CD4-positive, alpha-beta T cell (primary cell): ENCODE results near the gene PWWP2B. TPM values are rescaled to one million over a fixed set of nuclear protein-coding genes. Genes with fewer than 3 reads are reported as not detected.

ENCODE experiments used
- ATAC-seq: fragments of 200-7000 bp; cut with Tn5 transposase; one replicate; pipeline ENCODE4 v1.10.0; 2022; ENCODE audit warnings: mild to moderate bottlenecking; ENCODE audit not compliant: poor library complexity
- CTCF ChIA-PET: fragments of 350-600 bp; sonication (Branson Sonifier 250); formaldehyde crosslinking; loops from one replicate; lab custom pipeline; 2021; ENCODE audit warnings: antibody characterized with exemption, inconsistent platforms; lab: Charles Lee
- POLR2A ChIA-PET: fragments of 350-600 bp; sonication (Branson Sonifier 250); formaldehyde crosslinking; loops from one replicate; lab custom pipeline; 2021; ENCODE audit warnings: antibody characterized with exemption, inconsistent platforms; lab: Charles Lee
- DNase-seq, 14 experiments: peaks; one replicate each; pipeline ENCODE4 v3.0.0-alpha.2; 2013 to 2020; ENCODE audit warnings: mixed read lengths in 2 of 14
- H3K27ac ChIP-seq, 2 donors: one replicate each; pipeline versions ENCODE4 v1.5.1 to v1.7.0; 2013; ENCODE audit warnings: low read length in 2 of 2, low read depth in 1 of 2, mild to moderate bottlenecking in 1 of 2
- H3K27me3 ChIP-seq, 2 experiments: 1 replicate in 1 of 2; 2 replicates in 1 of 2; pipeline versions ENCODE4 v1.6.1 to v1.7.0; 2013; ENCODE audit warnings: low read length in 2 of 2, control low read depth in 1 of 2, mild to moderate bottlenecking in 1 of 2, moderate library complexity in 1 of 2; ENCODE audit not compliant: insufficient read depth in 2 of 2, control insufficient read depth in 1 of 2
- H3K36me3 ChIP-seq: one replicate; pipeline ENCODE4 v1.6.1; 2013; ENCODE audit warnings: low read length, control low read depth; ENCODE audit not compliant: insufficient read depth
- H3K4me1 ChIP-seq: one replicate; pipeline ENCODE4 v1.6.1; 2013; ENCODE audit warnings: low read length, control low read depth; ENCODE audit not compliant: insufficient read depth
- H3K4me3 ChIP-seq: one replicate; pipeline ENCODE4 v1.5.1; 2013; ENCODE audit warnings: mild to moderate bottlenecking, low read length, moderate library complexity
- H3K9me3 ChIP-seq, 2 experiments: 1 replicate in 1 of 2; 2 replicates in 1 of 2; pipeline versions ENCODE4 v1.6.1 to v1.7.0; 2013; ENCODE audit warnings: low read length in 2 of 2, mild to moderate bottlenecking in 2 of 2, control low read depth in 1 of 2, moderate library complexity in 1 of 2; ENCODE audit not compliant: control insufficient read depth in 1 of 2, insufficient read depth in 1 of 2
- H3K27ac Mint-ChIP-seq: one replicate; pipeline ENCODE4 v1.8.0; 2020; ENCODE audit warnings: mixed read lengths
- H3K27me3 Mint-ChIP-seq: one replicate; pipeline ENCODE4 v1.8.0; 2021; ENCODE audit warnings: mixed read lengths
- H3K36me3 Mint-ChIP-seq: one replicate; pipeline ENCODE4 v1.8.0; 2021; ENCODE audit warnings: low read depth, mixed read lengths
- H3K4me1 Mint-ChIP-seq: one replicate; pipeline ENCODE4 v1.8.0; 2021; ENCODE audit warnings: low read depth, mixed read lengths
- H3K4me3 Mint-ChIP-seq: one replicate; pipeline ENCODE4 v1.8.0; 2020; ENCODE audit warnings: mild to moderate bottlenecking, mixed read lengths
- H3K9me3 Mint-ChIP-seq: one replicate; pipeline ENCODE4 v1.8.0; 2020; ENCODE audit warnings: mixed read lengths
- intact Hi-C, 2 experiments: fragments of 100-400 bp; cut with DNase I in 1 of 2; cut with micrococcal nuclease in 1 of 2; formaldehyde crosslinking; loops; one replicate each; pipeline versions ENCODE4 v1.15.1 to v1.9.0; 2023 to 2025; cut with DNase I, micrococcal nuclease
- total RNA-seq, 174 experiments: library from RNA in 2 of 174; stranded (reverse) in 2 of 174; gene quantifications; one replicate each; pipeline ENCODE4 v1.2.3 and lab custom pipeline; 2021 to 2026
- TF ChIP-seq, protein P1 (sequence below): fragments of 200-600 bp; IDR thresholded peaks from one replicate; pipeline ENCODE4 v1.8.0; 2022; ENCODE audit warnings: antibody characterized with exemption, mild to moderate bottlenecking

PWWP2B gene
- total RNA-seq, 2 experiments from 2014 or later: 19.2 to 19.6 TPM

DNA sequence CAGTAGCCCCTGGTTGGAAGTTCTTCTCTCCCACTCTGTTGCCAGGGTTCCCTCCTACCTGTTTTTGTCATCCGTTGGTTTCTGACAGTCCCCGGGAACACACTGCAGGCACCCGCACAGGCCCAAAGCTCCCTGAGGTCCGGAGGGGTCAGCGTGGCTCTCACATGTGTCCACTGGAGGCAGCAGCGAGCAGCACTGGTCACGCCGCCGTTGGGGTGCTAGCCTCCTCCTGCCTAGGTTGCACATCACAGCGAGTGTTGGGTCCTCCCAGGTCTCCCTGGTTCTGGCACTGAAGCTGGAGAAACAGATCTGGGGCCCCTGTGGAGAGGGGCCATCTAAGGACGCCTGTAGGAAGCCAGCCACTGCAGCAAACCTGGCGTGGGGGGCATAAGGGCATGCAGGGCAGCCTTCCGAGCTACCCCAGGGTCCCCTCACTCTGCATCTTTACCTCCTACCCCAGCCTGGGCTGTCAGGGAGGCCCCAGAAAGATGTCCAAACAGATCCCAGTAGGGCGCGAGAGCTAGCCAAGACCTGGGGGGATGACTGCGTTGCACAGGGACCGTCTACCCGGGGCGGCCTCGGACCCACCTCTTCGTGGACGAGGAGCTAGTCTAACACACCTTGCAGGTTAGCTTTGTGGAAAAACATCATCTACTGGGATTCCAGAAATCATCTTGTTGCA lies 36.1 kb upstream of the PWWP2B start:
- intact Hi-C loops: no loop called here
- Mint-ChIP-seq H3K27ac (no peak overlapping the region), H3K4me3 (no peak overlapping the region), H3K27me3 (no peaks in the 10 kb centered on the region), H3K9me3 (no peaks in the 10 kb centered on the region), H3K36me3 (no peaks in the 10 kb centered on the region), H3K4me1 (no peaks in the 10 kb centered on the region)
- TF ChIP-seq, protein P1, sequence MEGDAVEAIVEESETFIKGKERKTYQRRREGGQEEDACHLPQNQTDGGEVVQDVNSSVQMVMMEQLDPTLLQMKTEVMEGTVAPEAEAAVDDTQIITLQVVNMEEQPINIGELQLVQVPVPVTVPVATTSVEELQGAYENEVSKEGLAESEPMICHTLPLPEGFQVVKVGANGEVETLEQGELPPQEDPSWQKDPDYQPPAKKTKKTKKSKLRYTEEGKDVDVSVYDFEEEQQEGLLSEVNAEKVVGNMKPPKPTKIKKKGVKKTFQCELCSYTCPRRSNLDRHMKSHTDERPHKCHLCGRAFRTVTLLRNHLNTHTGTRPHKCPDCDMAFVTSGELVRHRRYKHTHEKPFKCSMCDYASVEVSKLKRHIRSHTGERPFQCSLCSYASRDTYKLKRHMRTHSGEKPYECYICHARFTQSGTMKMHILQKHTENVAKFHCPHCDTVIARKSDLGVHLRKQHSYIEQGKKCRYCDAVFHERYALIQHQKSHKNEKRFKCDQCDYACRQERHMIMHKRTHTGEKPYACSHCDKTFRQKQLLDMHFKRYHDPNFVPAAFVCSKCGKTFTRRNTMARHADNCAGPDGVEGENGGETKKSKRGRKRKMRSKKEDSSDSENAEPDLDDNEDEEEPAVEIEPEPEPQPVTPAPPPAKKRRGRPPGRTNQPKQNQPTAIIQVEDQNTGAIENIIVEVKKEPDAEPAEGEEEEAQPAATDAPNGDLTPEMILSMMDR: peak; percentile 57
- ChIA-PET POLR2A (no interaction called here), CTCF (no interaction called here)
- no peak for ATAC-seq
- no peak overlapping the region for H3K27ac ChIP-seq
- H3K4me3 ChIP-seq: no peak overlapping the region
- H3K27me3 ChIP-seq: no peaks in the 10 kb centered on the region
- peak in 7 of 14 experiments; percentile 11 to 51 (median 42) for DNase-seq
- H3K9me3 ChIP-seq: peaks cover 0 to 10% of the 10 kb centered on the region in 2 experiments
- peaks cover 5% of the 10 kb centered on the region for H3K36me3 ChIP-seq
- peaks cover 7% of the 10 kb centered on the region for H3K4me1 ChIP-seq

- Mint-ChIP-seq H3K4me3 (no peak overlapping the region), H3K36me3 (no peaks in the 10 kb centered on the region), H3K4me1 (no peaks in the 10 kb centered on the region), H3K27me3 (no peaks in the 10 kb centered on the region), H3K9me3 (no peaks in the 10 kb centered on the region), H3K27ac (no peak overlapping the region)
- H3K9me3 ChIP-seq: peaks cover 0 to 10% of the 10 kb centered on the region in 2 experiments
- TF ChIP-seq, protein P1: no peak
- no peak overlapping the region for H3K4me3 ChIP-seq
- no peak for ATAC-seq
- CTCF ChIA-PET: no interaction called here
- H3K4me1 ChIP-seq: peaks cover 7% of the 10 kb centered on the region
- peaks cover 5% of the 10 kb centered on the region for H3K36me3 ChIP-seq
- no peaks in the 10 kb centered on the region for H3K27me3 ChIP-seq
- POLR2A ChIA-PET: no interaction called here
- DNase-seq: no peak
- intact Hi-C loops: no loop called here
- no peak overlapping the region for H3K27ac ChIP-seq
Measured at GRCh38 chr10:132361581-132362101, 35.4 kb upstream of the PWWP2B start.

DNA sequence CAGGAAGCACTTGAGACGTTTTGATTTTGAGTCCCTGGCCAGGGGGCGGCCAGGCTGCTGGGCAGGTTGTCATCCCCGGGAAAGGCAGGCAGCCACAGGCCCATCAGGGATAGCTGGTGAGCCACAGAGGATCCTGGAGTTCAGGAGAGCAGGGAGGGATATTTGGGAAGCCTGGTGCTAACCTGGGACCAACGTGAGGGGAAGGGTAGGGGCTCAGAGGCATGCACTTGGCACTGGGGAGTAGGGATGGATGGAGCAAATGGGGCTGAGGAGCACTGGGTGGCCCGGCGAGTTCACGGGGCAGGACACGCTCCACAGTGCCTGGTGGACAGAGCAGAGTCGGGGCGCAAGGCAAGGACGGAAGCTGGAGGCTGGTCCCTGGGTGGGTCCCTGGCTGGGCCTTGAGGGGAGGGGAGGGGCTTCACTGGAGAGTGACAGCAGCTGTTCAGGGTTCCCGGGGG lies 34.8 kb upstream of the PWWP2B start:
- ATAC-seq: no peak
- POLR2A ChIA-PET: no interaction called here

More for the DNA sequence above, 34.8 kb upstream of the PWWP2B start:
- Histone ChIP-seq H3K4me1 (peaks cover 7% of the 10 kb centered on the region), H3K4me3 (no peak overlapping the region), H3K27me3 (no peaks in the 10 kb centered on the region), H3K9me3 (peaks cover 0 to 10% of the 10 kb centered on the region in 2 experiments), H3K27ac (no peak overlapping the region), H3K36me3 (peaks cover 5% of the 10 kb centered on the region)
- Mint-ChIP-seq H3K9me3 (no peaks in the 10 kb centered on the region), H3K27ac (no peak overlapping the region), H3K4me1 (no peaks in the 10 kb centered on the region), H3K36me3 (no peaks in the 10 kb centered on the region), H3K4me3 (no peak overlapping the region), H3K27me3 (no peaks in the 10 kb centered on the region)
- no peak for DNase-seq
- TF ChIP-seq, protein P1: no peak
- CTCF ChIA-PET: no interaction called here
- intact Hi-C loops: no loop called here
